HG03354 (cell line): Measurements from ENCODE around the gene CBFA2T2.
"Not testable (repeated sequence)": the region's sequence is repeated elsewhere in the genome, so short reads cannot be mapped to it uniquely, and the experiment has no call there.

Source experiments
- ATAC-seq: cut with Tn5 transposase; IDR thresholded peaks from one replicate; pipeline ENCODE4 v1.9.1; 2021; ENCODE audit warnings: mild to moderate bottlenecking; ENCODE audit not compliant: unreplicated experiment, poor library complexity, severe bottlenecking

The CBFA2T2 gene

DNA sequence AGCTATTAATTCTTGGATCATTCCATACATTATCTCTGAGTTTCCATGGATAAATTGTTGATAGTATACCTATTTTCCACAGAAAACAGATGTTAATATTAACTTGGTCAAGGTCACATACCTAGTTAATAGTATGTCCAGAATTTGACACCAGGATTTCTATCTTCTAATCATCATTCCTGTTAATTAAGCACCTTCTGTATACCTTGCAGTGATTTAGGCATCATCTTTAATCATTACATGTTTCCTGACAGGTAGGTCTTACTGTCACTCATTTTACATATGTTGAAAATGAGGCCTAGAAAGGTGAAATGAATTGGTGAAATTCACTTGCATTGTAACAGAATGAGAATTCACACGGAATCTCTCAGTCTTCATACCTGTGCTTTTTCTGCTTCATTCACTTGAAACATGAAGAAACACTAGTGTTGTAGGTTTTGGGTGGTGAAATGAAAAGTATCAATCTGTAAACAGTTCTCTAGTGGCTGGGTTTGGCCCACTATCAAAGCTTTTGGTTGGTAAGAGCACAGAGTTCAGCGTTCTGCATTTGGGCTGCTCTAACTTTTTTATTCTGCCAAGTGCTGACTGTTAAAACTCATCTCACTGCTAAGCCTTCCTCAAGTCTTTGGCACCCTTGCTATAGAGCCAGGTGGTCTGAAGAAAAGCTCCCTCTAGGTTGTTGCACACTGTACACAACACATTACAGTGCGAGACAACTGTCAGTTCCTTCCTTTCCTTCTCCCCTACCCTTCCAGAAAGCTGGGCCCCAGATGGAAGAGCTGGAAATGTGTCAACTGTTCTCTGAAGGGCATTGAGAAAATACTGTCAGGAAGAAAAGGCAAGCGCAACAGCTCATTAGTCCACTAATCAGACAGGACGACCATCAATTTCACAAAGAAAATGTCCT is 114.4 kb downstream of the CBFA2T2 start:
- no peak for ATAC-seq

DNA sequence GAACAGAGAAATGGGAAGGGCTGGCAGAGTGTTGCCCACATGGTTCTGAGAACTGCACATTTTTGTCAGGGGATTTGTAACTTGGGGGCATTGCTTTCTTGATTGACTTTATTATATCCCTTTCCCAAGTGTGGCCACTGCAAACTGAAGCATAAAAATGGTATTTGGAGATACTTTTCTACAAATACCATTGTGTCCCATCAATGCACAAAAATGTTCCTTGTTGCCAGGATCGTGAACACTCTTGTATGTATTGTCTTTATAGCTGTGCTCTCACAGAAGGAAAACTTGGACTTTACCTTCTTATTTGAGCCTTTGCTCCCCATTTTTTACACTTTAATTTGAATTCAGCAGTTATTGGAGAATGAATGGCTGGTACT is 115.1 kb downstream of the CBFA2T2 start:
- ATAC-seq: no peak

DNA sequence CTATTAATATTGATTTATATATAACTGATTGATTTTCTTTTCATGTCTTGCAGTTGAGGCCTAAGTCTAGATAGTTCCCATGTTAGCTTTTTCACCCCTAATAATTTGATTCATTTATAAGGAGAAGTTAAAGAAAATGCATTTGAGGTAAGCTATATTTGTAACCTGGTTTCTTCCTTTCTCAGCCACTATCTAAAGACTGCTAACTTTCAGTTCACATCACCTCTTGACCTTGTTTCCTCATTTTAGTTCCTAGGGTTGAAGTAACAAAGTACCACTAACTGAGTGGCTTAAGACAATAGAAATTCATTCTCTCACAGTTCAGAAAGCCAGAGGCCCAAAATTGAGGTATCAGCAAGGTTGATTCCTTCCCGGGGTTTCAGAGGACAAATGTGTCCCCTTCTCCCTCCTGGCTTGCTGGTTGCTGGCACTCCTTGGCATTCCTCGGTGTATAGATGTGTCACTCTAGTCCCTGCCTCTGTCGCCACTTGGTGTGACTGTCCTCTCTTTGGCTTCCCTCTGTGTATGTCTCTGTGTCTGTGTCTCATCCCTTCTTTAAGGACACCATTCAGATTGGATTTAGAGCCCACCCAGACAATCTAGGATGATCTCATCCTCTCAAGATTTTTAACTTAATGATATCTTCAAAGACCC is 116.3 kb downstream of the CBFA2T2 start:
- peak; percentile 57 for ATAC-seq

DNA sequence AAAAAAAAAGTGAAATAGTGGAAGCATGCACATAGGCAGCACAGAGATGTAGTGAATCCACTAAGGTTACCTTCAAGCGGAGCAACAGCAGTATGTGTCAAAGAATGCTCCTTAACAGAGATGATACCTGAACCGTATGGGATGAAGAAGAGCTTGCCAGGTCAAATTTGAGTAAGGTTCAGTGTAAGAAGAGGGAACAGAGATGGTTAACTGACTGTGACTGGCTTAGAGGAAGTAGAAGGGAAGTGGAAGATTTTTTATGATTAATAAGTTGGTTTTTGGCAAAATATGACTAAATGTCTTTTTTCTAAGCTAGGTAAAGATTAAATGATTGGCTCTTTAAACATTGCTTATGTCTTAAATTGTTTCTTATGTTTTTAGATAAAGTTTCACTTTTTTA is 119.6 kb downstream of the CBFA2T2 start:
- ATAC-seq: no peak

DNA sequence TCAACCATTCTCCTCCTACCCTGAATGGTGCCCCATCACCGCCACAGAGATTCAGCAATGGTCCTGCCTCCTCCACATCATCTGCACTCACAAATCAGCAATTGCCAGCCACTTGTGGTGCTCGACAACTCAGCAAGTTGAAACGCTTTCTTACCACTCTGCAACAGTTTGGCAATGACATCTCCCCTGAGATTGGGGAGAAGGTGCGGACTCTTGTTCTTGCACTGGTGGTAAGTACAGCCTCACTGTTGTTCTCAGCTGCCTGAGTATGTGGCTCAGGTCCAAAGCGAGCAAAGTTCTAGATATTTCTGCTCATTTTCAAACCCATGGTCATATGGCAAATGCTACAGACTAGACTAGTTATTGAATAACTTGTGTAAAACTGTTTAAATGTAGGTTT is 121.2 kb downstream of the CBFA2T2 start:
- no peak for ATAC-seq

DNA sequence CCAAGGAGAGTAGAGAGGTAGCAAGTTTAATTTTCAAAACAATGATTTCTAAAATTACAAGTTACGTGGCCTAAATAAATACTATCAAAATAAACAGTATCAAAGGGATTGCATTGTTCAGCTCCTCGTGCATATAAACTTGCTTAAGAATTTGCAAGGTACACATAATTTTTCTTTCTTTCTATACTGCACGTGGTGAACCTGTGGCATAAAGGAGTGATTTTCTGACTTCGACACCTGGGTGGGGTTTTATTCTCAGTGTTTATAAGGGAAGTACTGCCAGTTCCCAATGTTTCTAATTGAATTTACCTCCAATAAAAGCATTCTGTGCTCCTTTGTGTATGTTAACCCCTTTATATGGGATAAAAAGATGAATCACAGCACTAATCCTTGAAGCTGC is 122.1 kb downstream of the CBFA2T2 start:
- no peak for ATAC-seq

DNA sequence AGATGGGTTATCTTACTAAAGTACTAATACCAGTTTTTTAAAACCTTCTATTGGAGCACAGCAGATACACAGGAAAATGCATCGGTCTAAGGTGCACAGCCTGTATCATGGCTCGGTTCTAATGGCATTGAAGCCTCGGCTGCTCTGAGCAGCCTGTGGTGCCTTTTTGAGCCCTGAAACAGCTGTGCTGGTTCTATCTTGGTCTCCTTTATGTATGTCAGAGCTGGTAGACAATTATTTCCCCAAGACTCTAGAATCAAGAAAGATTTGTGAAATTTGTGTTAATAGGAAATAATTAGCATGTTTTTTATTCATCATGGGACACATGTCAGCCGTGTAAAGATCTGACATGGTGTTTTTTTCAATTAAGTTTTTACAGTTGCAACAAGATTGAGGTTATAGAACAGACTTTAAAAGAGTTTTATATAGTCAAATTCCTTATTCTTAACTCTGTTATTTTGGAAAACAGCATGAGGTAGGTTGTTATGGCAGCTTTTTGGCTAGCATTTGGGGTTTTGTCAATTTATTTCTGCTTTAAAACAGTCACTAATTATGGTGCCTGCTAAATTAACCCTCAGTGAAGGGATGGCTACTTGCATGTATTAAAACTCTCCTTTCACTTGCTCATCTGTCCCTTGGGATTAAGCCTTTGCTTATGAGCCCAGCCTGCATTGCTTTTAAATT is 132.0 kb downstream of the CBFA2T2 start:
- ATAC-seq: no peak

DNA sequence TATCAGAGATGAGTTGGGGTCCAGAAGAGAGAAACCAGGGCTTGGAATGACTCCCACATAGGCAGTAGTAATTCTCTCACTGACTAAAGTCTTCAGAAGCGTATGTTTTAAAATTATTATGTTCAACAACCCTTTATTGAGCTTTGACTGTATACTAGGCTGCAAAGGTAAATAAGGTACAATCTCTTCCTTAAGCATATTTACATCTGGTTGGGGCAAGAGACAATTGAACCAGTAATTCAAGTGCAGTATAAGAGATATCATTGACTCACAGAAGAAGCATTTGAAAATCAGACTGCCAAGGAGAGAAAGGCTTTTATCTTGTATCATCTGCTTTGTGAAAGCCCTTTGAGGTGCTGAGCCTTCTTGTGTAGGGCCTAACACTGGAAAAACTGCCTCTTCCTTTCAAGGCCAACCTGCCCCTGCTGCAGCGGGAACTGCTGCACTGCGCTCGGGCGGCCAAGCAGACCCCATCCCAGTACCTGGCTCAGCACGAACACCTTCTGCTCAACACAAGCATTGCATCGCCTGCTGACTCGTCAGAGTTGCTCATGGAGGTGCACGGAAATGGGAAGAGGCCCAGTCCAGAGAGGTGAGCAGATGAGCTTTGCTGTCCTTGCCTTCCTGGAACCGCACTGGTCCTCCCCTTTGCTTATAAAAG is 132.9 kb downstream of the CBFA2T2 start:
- no peak for ATAC-seq

DNA sequence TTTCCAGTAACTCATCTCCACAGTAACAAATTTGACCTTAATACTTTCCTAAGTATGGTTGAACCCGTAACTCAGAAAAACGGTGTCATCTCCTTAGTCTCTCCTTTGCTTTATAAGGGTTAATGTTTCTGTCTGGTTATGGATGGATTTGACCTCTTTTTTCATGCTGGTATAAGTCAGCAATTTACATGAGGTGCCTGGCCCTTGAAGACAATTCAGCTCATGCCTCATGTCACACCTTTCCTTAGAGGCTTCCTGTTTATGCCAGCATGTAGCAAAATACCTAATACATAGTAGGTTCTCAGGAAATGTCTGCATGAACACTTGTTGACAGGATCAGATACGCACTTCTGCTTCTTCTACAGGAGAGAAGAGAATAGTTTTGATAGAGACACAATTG is 134.5 kb downstream of the CBFA2T2 start:
- no peak for ATAC-seq

DNA sequence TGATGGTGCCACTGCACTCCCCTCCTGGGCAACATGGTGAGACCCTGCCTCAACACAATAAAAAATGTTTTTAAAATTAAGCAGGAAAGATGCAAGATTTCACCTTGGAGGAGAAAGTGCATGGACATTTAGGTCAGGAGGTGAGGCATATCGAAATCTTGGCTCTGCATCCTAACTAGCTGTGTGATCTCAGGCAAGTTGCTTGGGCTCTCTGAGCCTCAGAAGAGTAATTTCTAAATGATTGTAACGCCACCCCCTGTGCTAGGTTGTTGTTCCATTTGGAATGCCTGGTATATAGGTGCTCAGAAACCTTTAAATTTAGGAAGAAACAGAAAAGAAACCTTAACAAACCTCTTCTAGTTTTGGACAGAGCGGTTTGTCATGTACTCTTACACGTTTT is 136.3 kb downstream of the CBFA2T2 start:
- no peak for ATAC-seq

DNA sequence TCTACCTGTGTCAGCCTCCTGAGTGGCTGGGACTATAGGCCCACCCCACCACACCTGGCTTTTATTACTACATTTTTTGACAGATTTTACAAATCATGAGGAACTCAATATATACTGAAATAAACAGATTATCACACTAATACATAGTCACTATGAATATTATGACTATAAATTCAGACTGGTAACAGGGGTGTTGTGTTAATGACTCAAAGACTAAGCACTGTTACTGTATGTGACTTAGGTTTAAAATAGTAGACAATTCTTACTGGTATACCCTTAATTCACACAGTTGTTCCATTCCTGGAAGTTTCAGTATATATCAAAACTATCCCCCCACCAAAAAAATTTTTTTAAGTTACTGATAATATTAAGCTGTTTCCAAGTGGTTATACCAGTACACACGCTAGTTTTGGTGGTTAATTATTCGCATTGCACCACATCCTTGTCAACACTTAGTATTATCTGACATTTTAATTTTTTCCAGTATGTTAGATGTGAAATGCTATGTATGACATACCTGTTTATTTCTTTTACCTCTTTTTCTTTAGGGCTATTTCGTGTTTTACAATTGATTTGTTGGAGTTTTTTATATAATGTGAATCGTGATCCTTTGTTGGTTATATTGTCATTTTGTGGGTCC is 137.8 kb downstream of the CBFA2T2 start:
- ATAC-seq: no peak

DNA sequence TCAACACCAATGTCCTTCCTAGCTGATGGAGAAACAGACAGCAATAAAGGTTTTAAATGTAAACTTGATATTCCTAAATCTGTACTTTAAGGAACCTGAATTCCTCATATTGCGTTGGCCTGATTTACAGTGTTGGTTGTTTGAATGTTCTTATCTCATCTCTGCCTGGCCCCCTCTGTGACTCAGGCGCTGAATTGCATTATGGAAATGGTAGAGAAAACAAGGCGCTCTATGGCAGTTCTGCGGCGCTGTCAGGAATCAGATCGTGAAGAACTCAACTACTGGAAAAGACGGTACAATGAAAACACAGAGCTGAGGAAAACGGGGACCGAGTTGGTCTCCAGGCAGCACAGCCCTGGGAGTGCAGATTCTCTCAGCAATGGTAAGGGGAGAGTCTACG is 139.6 kb downstream of the CBFA2T2 start:
- no peak for ATAC-seq

DNA sequence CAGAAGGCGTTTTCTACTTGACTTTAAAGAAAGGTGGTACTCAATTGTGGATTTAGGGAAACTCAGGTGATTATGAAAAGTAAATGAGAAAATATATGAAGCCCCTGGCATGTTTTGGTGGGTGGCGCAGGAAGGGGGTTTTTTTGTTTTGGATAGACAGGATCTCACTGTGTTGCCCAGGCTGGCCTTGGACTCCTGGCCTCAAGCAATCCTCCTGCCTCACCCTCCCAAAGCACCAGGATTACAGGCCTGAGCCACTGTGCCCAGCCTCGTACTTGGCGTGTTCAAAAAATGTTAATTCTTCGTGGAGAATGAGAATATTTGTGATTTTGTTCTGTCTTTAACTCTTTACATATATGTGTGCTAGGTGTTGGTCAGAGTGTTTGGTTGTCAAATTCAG is 140.1 kb downstream of the CBFA2T2 start:
- no peak for ATAC-seq

DNA sequence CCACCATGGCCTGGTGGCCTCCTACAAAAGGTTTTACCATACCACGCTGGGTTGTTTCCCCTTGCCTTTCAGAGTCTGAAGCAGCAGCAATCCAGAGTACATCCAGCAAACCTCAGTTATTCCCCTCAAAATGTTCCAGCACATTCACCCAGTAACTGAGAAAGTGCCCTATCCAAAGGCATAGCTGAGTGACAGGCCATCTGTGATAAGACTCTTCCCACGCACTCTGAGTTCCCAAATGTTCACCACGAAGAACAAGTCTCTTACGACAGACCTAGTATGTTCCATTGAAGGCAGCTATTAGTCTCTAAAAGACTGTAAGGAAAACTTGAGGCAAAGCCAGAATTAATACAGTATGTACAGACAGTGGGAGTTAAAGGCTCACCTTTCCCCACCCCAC is 140.6 kb downstream of the CBFA2T2 start:
- ATAC-seq: no peak

DNA sequence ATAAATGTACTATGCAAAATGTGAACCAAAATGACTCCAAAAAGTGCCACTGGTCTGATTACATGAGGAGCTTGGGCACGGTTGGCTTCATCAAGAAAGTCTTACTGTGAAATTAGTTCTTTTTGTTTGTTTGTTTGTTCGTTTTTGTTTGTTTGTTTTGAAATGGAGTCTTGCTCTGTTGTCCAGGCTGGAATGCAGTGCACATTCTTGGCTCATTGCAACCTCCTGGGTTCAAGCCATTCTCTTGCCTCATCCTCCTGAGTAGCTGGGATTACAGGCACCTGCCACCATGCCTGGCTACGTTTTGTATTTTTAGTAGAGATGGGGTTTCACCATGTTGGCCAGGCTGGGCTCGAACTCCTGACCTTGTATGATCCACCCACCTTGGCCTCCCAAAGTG is 142.0 kb downstream of the CBFA2T2 start:
- ATAC-seq: not testable (repeated sequence)

DNA sequence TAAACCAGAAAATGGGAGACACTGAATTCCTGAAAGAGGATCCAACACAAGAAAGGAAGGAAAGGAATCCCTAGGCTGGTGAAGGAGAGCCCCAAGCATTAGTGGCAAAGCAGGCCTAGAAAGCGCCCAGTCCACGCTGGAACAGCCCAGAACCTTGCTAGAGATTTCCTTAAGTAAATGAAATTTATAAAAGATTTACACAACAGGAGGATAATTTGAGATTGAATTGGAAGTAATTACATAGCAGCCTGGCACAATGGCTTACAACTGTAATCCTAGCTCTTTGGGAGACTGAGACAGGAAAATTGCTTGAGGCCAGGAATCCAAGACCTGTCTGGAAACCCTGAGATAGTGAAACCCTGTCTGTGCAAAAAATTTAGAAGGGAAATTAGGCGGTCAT is 145.4 kb downstream of the CBFA2T2 start:
- ATAC-seq: no peak

DNA sequence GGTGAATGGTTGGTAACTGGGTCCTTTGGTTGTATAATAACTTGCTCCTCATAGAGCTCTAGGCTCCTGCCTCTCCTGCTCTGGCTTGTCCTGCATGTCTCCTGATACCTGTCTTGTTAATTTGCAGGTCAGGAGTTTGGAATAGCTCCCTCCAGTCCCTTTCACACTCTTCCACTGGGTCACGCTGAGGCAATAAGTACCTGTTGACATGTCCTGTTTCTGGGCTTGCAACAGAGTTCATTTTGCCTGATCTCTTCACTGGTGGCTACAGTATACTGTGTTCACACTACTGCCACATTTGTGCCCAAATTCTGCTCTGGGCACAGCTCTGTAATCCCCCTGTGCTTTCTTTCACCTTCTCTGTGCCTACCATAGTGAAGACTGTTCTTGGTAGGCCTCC is 146.9 kb downstream of the CBFA2T2 start:
- ATAC-seq: no peak

DNA sequence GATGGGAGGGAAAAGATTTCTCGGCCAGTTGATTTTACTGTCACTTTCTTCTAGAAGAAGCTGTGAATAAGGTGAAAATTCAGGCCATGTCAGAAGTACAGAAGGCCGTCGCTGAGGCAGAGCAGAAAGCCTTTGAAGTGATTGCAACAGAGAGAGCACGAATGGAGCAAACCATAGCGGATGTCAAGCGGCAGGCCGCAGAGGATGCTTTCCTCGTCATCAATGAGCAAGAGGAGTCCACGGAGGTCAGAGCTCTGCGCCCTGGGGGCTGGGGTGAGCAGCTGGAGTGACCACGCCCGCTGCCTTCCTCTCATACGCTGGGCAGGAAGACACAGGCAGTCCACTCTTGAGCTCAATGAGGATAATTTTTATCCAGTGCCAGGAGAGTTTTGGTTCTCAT is 150.4 kb downstream of the CBFA2T2 start:
- no peak for ATAC-seq

DNA sequence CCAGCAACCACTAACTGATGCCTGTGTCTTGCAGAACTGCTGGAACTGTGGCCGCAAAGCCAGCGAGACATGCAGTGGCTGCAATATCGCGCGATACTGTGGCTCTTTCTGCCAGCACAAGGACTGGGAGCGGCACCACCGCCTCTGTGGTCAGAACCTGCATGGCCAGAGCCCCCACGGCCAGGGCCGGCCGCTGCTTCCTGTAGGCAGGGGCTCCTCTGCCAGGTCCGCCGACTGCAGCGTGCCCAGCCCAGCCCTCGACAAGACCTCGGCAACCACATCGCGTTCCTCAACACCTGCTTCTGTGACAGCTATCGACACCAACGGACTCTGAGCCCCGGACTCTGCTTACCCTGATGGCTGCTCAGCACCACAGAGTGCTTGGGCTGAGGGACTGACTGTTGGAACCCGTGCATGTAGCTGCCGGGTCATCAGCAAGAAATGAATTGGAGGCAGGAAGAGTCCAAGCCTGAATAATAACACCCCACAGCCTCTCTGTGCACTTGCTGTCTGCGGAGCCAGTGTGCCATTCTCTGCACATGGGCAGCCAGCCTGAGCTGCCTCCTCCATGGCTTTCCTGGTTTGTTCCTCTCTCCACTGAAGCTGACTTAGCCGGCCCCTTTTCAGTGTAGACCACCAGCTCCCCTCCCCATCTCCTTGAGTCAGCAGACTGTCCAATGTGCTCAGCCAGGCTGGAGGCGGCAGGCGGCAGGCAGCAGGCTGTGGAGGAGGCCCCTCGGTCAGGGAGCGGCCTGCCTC is 154.6 kb downstream of the CBFA2T2 start:
- ATAC-seq: no peak
